H1 (cell line): ENCODE data around the gene ZNF337. TPM values are rescaled to one million over a fixed set of nuclear protein-coding genes. Genes with fewer than 3 reads are reported as not detected.

Experiments used
- CTCF ChIA-PET: fragments of 300-600 bp; sonication (Branson Sonifier 250); formaldehyde crosslinking; loops from one replicate; lab custom pipeline; 2021; ENCODE audit not compliant: partially characterized antibody; lab: Charles Lee
- POLR2A ChIA-PET: fragments of 300-600 bp; sonication (Branson Sonifier 250); formaldehyde crosslinking; loops from one replicate; lab custom pipeline; 2021; ENCODE audit warnings: inconsistent platforms; ENCODE audit not compliant: partially characterized antibody; lab: Charles Lee
- DNase-seq, 2 experiments: peaks; one replicate each; pipeline versions ENCODE4 v3.0.0 to v3.0.0-alpha.2; 2010 to 2022; ENCODE audit warnings: low spot score in 2 of 2, low read depth in 1 of 2, mixed read lengths in 1 of 2
- FAIRE-seq: peaks from 2 replicates; lab custom pipeline; 2011; peaks lifted over from hg19 to GRCh38; lab: Jason Lieb, UNC
- H2AFZ ChIP-seq: 2 replicates; pipeline ENCODE4 v1.8.1; 2012; ENCODE audit warnings: low read length, inconsistent platforms
- H2AK5ac ChIP-seq: 2 replicates; pipeline ENCODE4 v1.6.1; 2013; ENCODE audit warnings: low read depth, low read length
- H2BK120ac ChIP-seq: replicated peaks from 2 replicates; pipeline ENCODE3; 2013; ENCODE audit warnings: low read depth, low read length, inconsistent platforms
- H2BK12ac ChIP-seq: 2 replicates; pipeline ENCODE4 v1.6.1; 2013; ENCODE audit warnings: low read depth, low read length
- H2BK15ac ChIP-seq: 2 replicates; pipeline ENCODE4 v1.6.1; 2013; ENCODE audit warnings: low read length
- H2BK20ac ChIP-seq: 2 replicates; pipeline ENCODE4 v1.6.1; 2013; ENCODE audit warnings: low read length
- H2BK5ac ChIP-seq: 2 replicates; pipeline ENCODE4 v1.6.1; 2013; ENCODE audit warnings: low read depth, low read length
- H3K14ac ChIP-seq: 2 replicates; pipeline ENCODE4 v1.6.1; 2013; ENCODE audit warnings: inconsistent platforms; ENCODE audit not compliant: insufficient read length
- H3K18ac ChIP-seq: 2 replicates; pipeline ENCODE4 v1.6.1; 2013; ENCODE audit warnings: low read length; ENCODE audit errors: extremely low read depth
- H3K23ac ChIP-seq: 2 replicates; pipeline ENCODE4 v1.6.1; 2013; ENCODE audit warnings: inconsistent platforms; ENCODE audit not compliant: insufficient read length
- H3K23me2 ChIP-seq: 2 replicates; pipeline ENCODE4 v1.6.1; 2013; ENCODE audit warnings: low read depth, low read length
- H3K27ac ChIP-seq: 2 replicates; pipeline ENCODE4 v1.6.1; 2011; ENCODE audit warnings: low read depth, low read length, inconsistent platforms
- H3K27me3 ChIP-seq, 4 experiments: replicated peaks in 1 of 4; 1 replicate in 1 of 4; 2 replicates in 3 of 4; pipeline versions ENCODE4 v1.6.1 to v1.8.1; 2011 to 2013; ENCODE audit warnings: low read length in 3 of 4, mild to moderate bottlenecking in 3 of 4, inconsistent platforms in 2 of 4, mixed read lengths in 2 of 4, moderate library complexity in 1 of 4; ENCODE audit not compliant: control insufficient read depth in 3 of 4, insufficient read depth in 3 of 4; ENCODE audit errors: extremely low read depth in 1 of 4
- H3K36me3 ChIP-seq, 4 experiments: 2 replicates each; pipeline versions ENCODE4 v1.6.1 to v1.8.1; 2011 to 2013; ENCODE audit warnings: mild to moderate bottlenecking in 4 of 4, low read length in 3 of 4, moderate library complexity in 2 of 4, control low read depth in 1 of 4, inconsistent platforms in 1 of 4; ENCODE audit not compliant: insufficient read depth in 4 of 4, control insufficient read depth in 2 of 4
- H3K4ac ChIP-seq: replicated peaks from 2 replicates; pipeline ENCODE3; 2013; ENCODE audit warnings: low read length, low read depth, mixed read lengths, inconsistent platforms; ENCODE audit not compliant: insufficient read length
- H3K4me1 ChIP-seq, 4 experiments: replicated peaks in 1 of 4; 1 replicate in 1 of 4; 2 replicates in 3 of 4; pipeline versions ENCODE4 v1.6.1 to v1.8.1; 2011 to 2013; ENCODE audit warnings: low read length in 3 of 4, inconsistent platforms in 2 of 4, mixed read lengths in 1 of 4; ENCODE audit not compliant: insufficient read depth in 4 of 4, control insufficient read depth in 3 of 4
- H3K4me2 ChIP-seq, 2 experiments: 2 replicates each; pipeline versions ENCODE4 v1.6.1 to v1.8.1; 2011 to 2013; ENCODE audit warnings: low read depth in 2 of 2, low read length in 2 of 2, control low read depth in 1 of 2, inconsistent platforms in 1 of 2, mild to moderate bottlenecking in 1 of 2; ENCODE audit not compliant: insufficient read depth in 1 of 2
- H3K4me3 ChIP-seq, 4 experiments: fragments of 200-600, 300-600 bp in 1 of 4; sonication (generic), shearing (Covaris generic), sonication (Bioruptor Twin) in 1 of 4; 2 replicates each; pipeline versions ENCODE4 v1.5.1 to v1.8.1; 2011 to 2016; ENCODE audit warnings: low read length in 4 of 4, low read depth in 3 of 4, control low read depth in 2 of 4, inconsistent platforms in 2 of 4, mild to moderate bottlenecking in 2 of 4, mixed read lengths in 1 of 4, moderate library complexity in 1 of 4; ENCODE audit not compliant: insufficient read depth in 2 of 4; ENCODE audit errors: extremely low read depth in 1 of 4
- H3K56ac ChIP-seq: replicated peaks from 2 replicates; pipeline ENCODE3; 2013; ENCODE audit warnings: low read depth, mild to moderate bottlenecking, mixed read lengths, low read length, inconsistent platforms; ENCODE audit not compliant: insufficient read length
- H3K79me1 ChIP-seq: 2 replicates; pipeline ENCODE4 v1.6.1; 2013; ENCODE audit warnings: low read depth, low read length, control low read depth
- H3K79me2 ChIP-seq, 2 experiments: 2 replicates each; pipeline versions ENCODE4 v1.6.1 to v1.8.1; 2012 to 2013; ENCODE audit warnings: low read length in 2 of 2, mild to moderate bottlenecking in 2 of 2, inconsistent platforms in 1 of 2; ENCODE audit not compliant: insufficient read depth in 2 of 2, control insufficient read depth in 1 of 2
- H3K9ac ChIP-seq, 4 experiments: replicated peaks in 1 of 4; 1 replicate in 1 of 4; 2 replicates in 3 of 4; pipeline versions ENCODE4 v1.6.1 to v1.8.1; 2011 to 2013; ENCODE audit warnings: low read depth in 3 of 4, low read length in 3 of 4, control low read depth in 2 of 4, mild to moderate bottlenecking in 2 of 4, moderate library complexity in 2 of 4, inconsistent platforms in 1 of 4; ENCODE audit errors: extremely low read depth in 1 of 4
- H3K9me3 ChIP-seq, 2 experiments: 2 replicates each; pipeline versions ENCODE4 v1.6.1 to v1.8.1; 2012 to 2013; ENCODE audit warnings: mild to moderate bottlenecking in 2 of 2, moderate library complexity in 2 of 2, control low read depth in 1 of 2, inconsistent platforms in 1 of 2, low read depth in 1 of 2, low read length in 1 of 2, mixed read lengths in 1 of 2; ENCODE audit not compliant: insufficient read depth in 2 of 2
- H4K20me1 ChIP-seq, 2 experiments: replicated peaks in 1 of 2; 2 replicates each; pipeline versions ENCODE3 to v1.8.1; 2011 to 2013; ENCODE audit warnings: inconsistent platforms in 2 of 2, low read length in 2 of 2, mild to moderate bottlenecking in 1 of 2; ENCODE audit not compliant: insufficient read depth in 2 of 2, control insufficient read depth in 1 of 2
- H4K5ac ChIP-seq: 2 replicates; pipeline ENCODE4 v1.6.1; 2013; ENCODE audit warnings: low read length, low read depth, mixed read lengths, inconsistent platforms; ENCODE audit not compliant: insufficient read length
- H4K8ac ChIP-seq: 2 replicates; pipeline ENCODE4 v1.8.0; 2013; ENCODE audit warnings: mild to moderate bottlenecking, moderate library complexity, low read length, inconsistent platforms; ENCODE audit not compliant: insufficient read depth; ENCODE audit errors: extremely low read depth
- H4K91ac ChIP-seq: replicated peaks from 2 replicates; pipeline ENCODE3; 2013; ENCODE audit warnings: low read length, mixed read lengths, inconsistent platforms; ENCODE audit not compliant: insufficient read length
- CHD2 ChIP-seq: IDR thresholded peaks from 2 replicates; pipeline ENCODE4 v1.6.1; 2012; ENCODE audit warnings: low read length, improper control_type of control experiment
- CTBP2 ChIP-seq: IDR thresholded peaks from 2 replicates; pipeline ENCODE4 v1.7.0; 2011; ENCODE audit warnings: borderline replicate concordance, mild to moderate bottlenecking, moderate library complexity, mixed read lengths, low read length; ENCODE audit not compliant: insufficient read depth, insufficient read length
- GTF2F1 ChIP-seq: IDR thresholded peaks from 2 replicates; pipeline ENCODE4 v1.6.1; 2012; ENCODE audit warnings: low read depth, low read length, improper control_type of control experiment, borderline replicate concordance
- HDAC6 ChIP-seq: IDR thresholded peaks from one replicate; pipeline ENCODE4 v1.7.1; 2012; ENCODE audit warnings: low read depth, mild to moderate bottlenecking, inconsistent platforms, low read length, moderate library complexity
- NANOG ChIP-seq: IDR thresholded peaks from 2 replicates; pipeline ENCODE4 v1.6.1; 2011; ENCODE audit warnings: low read length, low read depth, mild to moderate bottlenecking, inconsistent platforms; ENCODE audit not compliant: insufficient read depth, poor library complexity, severe bottlenecking
- RNF2 ChIP-seq: fragments of 200-900, 300-1000 bp; sonication (generic); IDR thresholded peaks from 2 replicates; pipeline ENCODE4 v1.7.1; 2016; ENCODE audit warnings: borderline replicate concordance, low read depth, mild to moderate bottlenecking, antibody characterized with exemption, low read length; ENCODE audit not compliant: poor library complexity, severe bottlenecking; ENCODE audit errors: missing control alignments
- RXRA ChIP-seq: IDR thresholded peaks from 2 replicates; pipeline ENCODE4 v1.6.1; 2011; ENCODE audit warnings: low read depth, mild to moderate bottlenecking, low read length, moderate library complexity; ENCODE audit not compliant: insufficient read depth
- WGBS, 2 experiments: shearing (Covaris generic) in 1 of 2; methylation state at CpG; one replicate each; pipeline versions ENCODE4 v1.1.6 to v1.1.7; 2013 to 2015; ENCODE audit warnings: low lambda C conversion rate in 2 of 2, mixed read lengths in 2 of 2, inconsistent platforms in 1 of 2, low coverage in 1 of 2, missing lambda C conversion rate in 1 of 2; ENCODE audit not compliant: insufficient replicate concordance in 2 of 2, insufficient coverage in 1 of 2, insufficient read length in 1 of 2; ENCODE audit errors: extremely low coverage in 1 of 2, missing lambda C conversion rate in 1 of 2; 5-methylcytosine and 5-hydroxymethylcytosine counted together
- polyA plus RNA-seq, 7 experiments: library from polyadenylated mRNA; depleted of rRNA in 3 of 7; stranded (reverse) in 5 of 7; unstranded in 2 of 7; fragments of >200 nt in 5 of 7; fragments of 200-250 nt in 2 of 7; gene quantifications; 1 replicate in 5 of 7; 2 replicates in 1 of 7; 4 replicates in 1 of 7; pipeline versions ENCODE4 v1.2.1 to v1.2.3, GENCODE V29; 2011 to 2013; ENCODE audit warnings: missing spikeins in 2 of 7, mixed read lengths in 2 of 7
- total RNA-seq: library from RNA; stranded (reverse); fragmentation: NEBNext Ultra II Directional; extraction: Animal tissue kit (Norgen Biotek cat#: 25700); gene quantifications from 2 replicates; pipeline ENCODE4 v1.2.1, GENCODE V29; 2021

ZNF337 gene
- total and polyA plus RNA-seq, 2 of the 8 experiments (the other 6 are each of a cell fraction or from before 2014, with no cell fraction given): 2.8 to 6.6 TPM

DNA sequence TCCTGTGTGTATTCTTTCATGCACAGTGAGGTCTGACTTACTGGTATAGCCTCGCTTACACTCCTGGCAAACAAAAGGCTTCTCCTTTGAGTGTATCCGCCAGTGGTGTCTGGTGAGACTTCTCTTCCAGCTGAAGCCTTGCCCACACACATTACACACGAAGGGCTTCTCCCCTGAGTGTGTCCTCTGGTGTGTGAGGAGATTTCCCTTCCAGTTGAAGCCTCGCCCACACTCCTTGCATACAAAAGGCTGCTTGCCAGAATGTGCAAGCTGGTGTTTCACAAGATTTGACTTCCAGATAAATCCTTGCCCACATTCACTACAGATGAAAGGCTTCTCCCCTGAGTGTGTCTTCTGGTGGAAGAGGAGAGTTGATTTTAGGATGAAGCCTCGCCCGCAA lies 21.5 kb downstream of the ZNF337 start:
- H3K36me3 ChIP-seq: peaks cover 3 to 33% (median 18%) of the 10 kb centered on the region in 4 experiments

More for the DNA sequence above, 21.5 kb downstream of the ZNF337 start:
- H4K8ac ChIP-seq: no peak overlapping the region
- H3K4me1 ChIP-seq: no peaks in the 10 kb centered on the region
- no peak overlapping the region for H3K56ac ChIP-seq
- no peak overlapping the region for H2BK20ac ChIP-seq
- no peaks in the 10 kb centered on the region for H3K79me1 ChIP-seq
- POLR2A ChIA-PET: no interaction called here
- H4K91ac ChIP-seq: no peak overlapping the region
- no peak overlapping the region for H2BK15ac ChIP-seq
- TF ChIP-seq RXRA (no peak), GTF2F1 (no peak), RNF2 (no peak), CTBP2 (no peak), CHD2 (no peak), NANOG (no peak), HDAC6 (no peak)
- no peaks in the 10 kb centered on the region for H3K9me3 ChIP-seq
- no peak overlapping the region for H3K9ac ChIP-seq
- no peak overlapping the region for H3K27ac ChIP-seq
- DNase-seq: no peak
- no peak overlapping the region for H3K18ac ChIP-seq
- no peak overlapping the region for H3K4me3 ChIP-seq
- no peak for FAIRE-seq
- H3K79me2 ChIP-seq: no peaks in the 10 kb centered on the region
- H2AK5ac ChIP-seq: no peak overlapping the region
- H3K27me3 ChIP-seq: no peaks in the 10 kb centered on the region
- no peak overlapping the region for H3K23ac ChIP-seq
- no peak overlapping the region for H2AFZ ChIP-seq
- no peak overlapping the region for H4K5ac ChIP-seq
- H2BK12ac ChIP-seq: no peak overlapping the region
- CTCF ChIA-PET: no interaction called here
- no peak overlapping the region for H3K4me2 ChIP-seq
- 90% methylated on average over 6 of the region's 6 CpGs; no CpG with 5 or more reads in 1 of the 2 experiments for WGBS, 2 experiments
- no peak overlapping the region for H3K4ac ChIP-seq
- no peak overlapping the region for H3K14ac ChIP-seq
- no peaks in the 10 kb centered on the region for H3K23me2 ChIP-seq
- H2BK5ac ChIP-seq: no peak overlapping the region
- peaks cover 0 to 4% of the 10 kb centered on the region in 2 experiments for H4K20me1 ChIP-seq
- no peak overlapping the region for H2BK120ac ChIP-seq
